PC-3 (cell line): ENCODE data around the gene SDK1.

Experiments used
- CTCF ChIP-seq: fragments of 300-600 bp; sonication (generic); conservative IDR thresholded peaks from 2 replicates; pipeline ENCODE4 v1.5.1; 2017; ENCODE audit warnings: antibody characterized with exemption, low read depth, mild to moderate bottlenecking, low read length
- EZH2 ChIP-seq: fragments of 300-600 bp; sonication (generic); IDR thresholded peaks from one replicate; pipeline ENCODE4 v1.6.1; 2017; ENCODE audit warnings: antibody characterized with exemption, mild to moderate bottlenecking, low read length; ENCODE audit not compliant: unreplicated experiment
- EZH2phosphoT487 ChIP-seq: fragments of 300-600 bp; sonication (generic); IDR thresholded peaks from 2 replicates; pipeline ENCODE4 v1.6.1; 2018; ENCODE audit warnings: mild to moderate bottlenecking, antibody characterized with exemption, low read length, borderline replicate concordance

- no peak for TF ChIP-seq CTCF
- TF ChIP-seq EZH2 = no peak
- TF ChIP-seq EZH2phosphoT487 = no peak
Measured at GRCh38 chr7:3459111-3459510, 158.1 kb downstream of the SDK1 start.
